HG02938 (cell line): ENCODE data around the gene COL7A1.

Experiments
- ATAC-seq: cut with Tn5 transposase; IDR thresholded peaks from one replicate; pipeline ENCODE4 v1.9.1; 2021; ENCODE audit warnings: mild to moderate bottlenecking, moderate library complexity; ENCODE audit not compliant: unreplicated experiment

Gene COL7A1

GRCh38 chr3:48592519-48593087 is 2.5 kb downstream of the COL7A1 start:
- ATAC-seq = no peak

GRCh38 chr3:48591886-48592518 is 3.1 kb downstream of the COL7A1 start:
- no peak for ATAC-seq

- ATAC-seq = no peak
Observed at GRCh38 chr3:48591436-48591835, 3.7 kb downstream of the COL7A1 start.

- ATAC-seq = no peak
Observed at GRCh38 chr3:48588230-48588629, 6.9 kb downstream of the COL7A1 start.

GRCh38 chr3:48587686-48588085 is 7.4 kb downstream of the COL7A1 start:
- ATAC-seq = no peak

GRCh38 chr3:48585411-48585810 is 9.7 kb downstream of the COL7A1 start:
- ATAC-seq = no peak

GRCh38 chr3:48584836-48585235 is 10.3 kb downstream of the COL7A1 start:
- no peak for ATAC-seq

- no peak for ATAC-seq
Observed at GRCh38 chr3:48581621-48582481, 13.3 kb downstream of the COL7A1 start.

GRCh38 chr3:48576647-48577046 is 18.5 kb downstream of the COL7A1 start:
- no peak for ATAC-seq

GRCh38 chr3:48575366-48575765 is 19.8 kb downstream of the COL7A1 start:
- ATAC-seq = no peak

GRCh38 chr3:48573973-48574585 is 21.1 kb downstream of the COL7A1 start:
- no peak for ATAC-seq

GRCh38 chr3:48572517-48572916 is 22.6 kb downstream of the COL7A1 start:
- ATAC-seq = no peak

GRCh38 chr3:48571938-48572337 is 23.2 kb downstream of the COL7A1 start:
- ATAC-seq = no peak

- no peak for ATAC-seq
Observed at GRCh38 chr3:48569808-48570450, 25.2 kb downstream of the COL7A1 start.

- ATAC-seq = no peak
Observed at GRCh38 chr3:48569400-48569799, 25.7 kb downstream of the COL7A1 start.

- no peak for ATAC-seq
Observed at GRCh38 chr3:48568476-48568875, 26.7 kb downstream of the COL7A1 start.

GRCh38 chr3:48567500-48567899 is 27.6 kb downstream of the COL7A1 start:
- ATAC-seq = no peak

- ATAC-seq = no peak
Observed at GRCh38 chr3:48567090-48567489, 28.0 kb downstream of the COL7A1 start.

GRCh38 chr3:48566401-48566760 is 28.7 kb downstream of the COL7A1 start:
- no peak for ATAC-seq

- ATAC-seq = no peak
Observed at GRCh38 chr3:48565591-48566400, 29.3 kb downstream of the COL7A1 start.
